Adrenal gland (tissue), 5 donors: ENCODE data around the gene ST7.

Source experiments
- CTCF ChIP-seq, 6 experiments: fragments of 450-650 bp in 4 of 6; fragments of 200-600 bp in 2 of 6; sonication (generic) in 1 of 6; IDR thresholded peaks; 1 replicate in 5 of 6; 2 replicates in 1 of 6; pipeline versions ENCODE4 v1.5.1 to v1.8.0; 2016 to 2021; ENCODE audit warnings: antibody characterized with exemption in 6 of 6, mild to moderate bottlenecking in 2 of 6, moderate library complexity in 1 of 6
- POLR2A ChIP-seq, 2 donors: fragments of 450-650 bp; IDR thresholded peaks; one replicate each; pipeline ENCODE4 v1.6.1; 2017; ENCODE audit warnings: antibody characterized with exemption in 2 of 2, mild to moderate bottlenecking in 2 of 2, moderate library complexity in 1 of 2
- donor health status: DM: no; HTN: no; CAD: no.

GRCh38 chr7:116979430-116979829, 26.1 kb downstream of the ST7 start:
- TF ChIP-seq CTCF (IDR thresholded peaks at IDR 0.05) (no peak), POLR2A (IDR thresholded peaks at IDR 0.05) (no peak)
